Peyer's patch (tissue), 4 donors: ENCODE data around the gene MAP3K3. TPM values are rescaled to one million over a fixed set of nuclear protein-coding genes. Genes with fewer than 3 reads are reported as not detected.
A peak's percentile ranks its signal among the peaks of the same experiment; 100 is the strongest.

Experiments
- DNase-seq, 3 donors: peaks; one replicate each; pipeline ENCODE4 v3.0.0-alpha.2; 2017 to 2019
- H3K27ac ChIP-seq, 4 donors: fragments of 200-600 bp; sonication (generic); one replicate each; pipeline ENCODE4 v1.5.1; 2016 to 2019
- H3K27me3 ChIP-seq, 2 donors: fragments of 200-600 bp; sonication (generic); one replicate each; pipeline ENCODE4 v1.5.1; 2019
- H3K36me3 ChIP-seq, 3 donors: fragments of 200-600 bp; sonication (generic); one replicate each; pipeline ENCODE4 v1.5.1; 2016 to 2019
- H3K4me1 ChIP-seq, 4 donors: fragments of 200-600 bp; sonication (generic); one replicate each; pipeline ENCODE4 v1.5.1; 2016 to 2019
- H3K4me3 ChIP-seq, 4 donors: fragments of 200-600 bp; sonication (generic); 1 replicate in 3 of 4; 2 replicates in 1 of 4; pipeline ENCODE4 v1.5.1; 2016 to 2019; ENCODE audit warnings: mild to moderate bottlenecking in 1 of 4
- H3K9me3 ChIP-seq, 4 donors: fragments of 200-600 bp; sonication (generic); one replicate each; pipeline ENCODE4 v1.5.1; 2016 to 2019; ENCODE audit warnings: mild to moderate bottlenecking in 1 of 4
- POLR2A ChIP-seq, 2 donors: fragments of 450-650 bp; IDR thresholded peaks; one replicate each; pipeline ENCODE4 v1.5.1; 2017; ENCODE audit warnings: antibody characterized with exemption in 2 of 2, mild to moderate bottlenecking in 2 of 2, moderate library complexity in 2 of 2
- total RNA-seq, 4 donors: library from RNA; depleted of rRNA; stranded (reverse); fragments of >200 nt; gene quantifications; one replicate each; pipeline ENCODE4 v1.1.0, GENCODE V29; 2016
- TF ChIP-seq, protein P1 (sequence below), 6 experiments: fragments of 450-650 bp in 4 of 6; fragments of 200-600 bp in 2 of 6; sonication (generic) in 1 of 6; IDR thresholded peaks; one replicate each; pipeline ENCODE4 v1.5.1; 2017 to 2019; ENCODE audit warnings: antibody characterized with exemption in 6 of 6, mild to moderate bottlenecking in 3 of 6, moderate library complexity in 1 of 6

Gene MAP3K3
- total RNA-seq, 4 donors from 2014 or later: 17.3 to 61.9 (median 39.2) TPM

DNA sequence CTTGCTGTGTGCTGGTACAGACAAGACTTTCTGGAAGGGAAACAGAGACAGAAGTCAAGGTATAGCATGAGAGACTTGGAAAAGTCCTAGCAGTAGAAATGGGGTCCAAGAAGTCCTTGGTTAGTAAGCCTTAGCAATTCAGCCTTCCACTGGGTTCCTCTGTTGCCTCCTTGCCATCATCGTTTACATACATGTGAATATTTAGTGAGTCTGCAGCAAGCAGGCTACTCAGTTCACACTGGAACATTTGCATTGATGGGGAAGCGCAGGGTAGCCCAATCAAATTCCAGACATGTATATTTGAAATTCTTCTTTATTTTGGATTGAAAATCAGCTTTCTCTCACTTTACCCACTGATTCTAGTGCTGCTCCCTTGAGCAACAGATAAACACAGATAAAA lies 50.6 kb downstream of the MAP3K3 start:
- H3K9me3 ChIP-seq: no peaks in the 10 kb centered on the region
- H3K4me1 ChIP-seq: peaks cover 0 to 26% (median 2%) of the 10 kb centered on the region in 4 donors
- H3K36me3 ChIP-seq: peaks cover 0 to 25% (median 0%) of the 10 kb centered on the region in 3 donors
- TF ChIP-seq, protein P1, sequence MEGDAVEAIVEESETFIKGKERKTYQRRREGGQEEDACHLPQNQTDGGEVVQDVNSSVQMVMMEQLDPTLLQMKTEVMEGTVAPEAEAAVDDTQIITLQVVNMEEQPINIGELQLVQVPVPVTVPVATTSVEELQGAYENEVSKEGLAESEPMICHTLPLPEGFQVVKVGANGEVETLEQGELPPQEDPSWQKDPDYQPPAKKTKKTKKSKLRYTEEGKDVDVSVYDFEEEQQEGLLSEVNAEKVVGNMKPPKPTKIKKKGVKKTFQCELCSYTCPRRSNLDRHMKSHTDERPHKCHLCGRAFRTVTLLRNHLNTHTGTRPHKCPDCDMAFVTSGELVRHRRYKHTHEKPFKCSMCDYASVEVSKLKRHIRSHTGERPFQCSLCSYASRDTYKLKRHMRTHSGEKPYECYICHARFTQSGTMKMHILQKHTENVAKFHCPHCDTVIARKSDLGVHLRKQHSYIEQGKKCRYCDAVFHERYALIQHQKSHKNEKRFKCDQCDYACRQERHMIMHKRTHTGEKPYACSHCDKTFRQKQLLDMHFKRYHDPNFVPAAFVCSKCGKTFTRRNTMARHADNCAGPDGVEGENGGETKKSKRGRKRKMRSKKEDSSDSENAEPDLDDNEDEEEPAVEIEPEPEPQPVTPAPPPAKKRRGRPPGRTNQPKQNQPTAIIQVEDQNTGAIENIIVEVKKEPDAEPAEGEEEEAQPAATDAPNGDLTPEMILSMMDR (IDR thresholded peaks at IDR 0.05): no peak
- TF ChIP-seq POLR2A (IDR thresholded peaks at IDR 0.05): no peak
- no peak overlapping the region for H3K27ac ChIP-seq
- no peaks in the 10 kb centered on the region for H3K27me3 ChIP-seq
- no peak overlapping the region for H3K4me3 ChIP-seq
- DNase-seq: no peak

DNA sequence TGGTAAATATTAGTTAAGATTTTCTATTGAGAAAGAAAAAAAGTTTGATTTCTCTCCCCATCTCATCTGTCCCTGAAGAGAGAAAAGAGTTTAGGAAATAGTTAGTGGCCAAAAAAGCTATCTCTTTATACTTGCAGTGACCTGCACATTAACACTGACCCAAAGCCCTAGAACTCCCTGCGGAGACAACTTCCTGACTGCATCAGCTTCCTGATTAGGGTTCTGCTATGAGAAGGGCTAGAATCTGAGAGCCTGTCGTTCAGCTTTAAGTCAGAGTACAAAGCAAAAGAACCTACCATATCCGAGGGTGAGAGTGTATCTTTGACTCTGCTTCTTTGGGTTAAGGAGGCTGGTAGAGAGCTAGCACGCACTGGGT lies 53.0 kb downstream of the MAP3K3 start:
- no peak for DNase-seq
- H3K4me3 ChIP-seq: peak overlapping the region in 1 of 4 donors; percentile 28
- peak overlapping the region; percentile 56 to 76 (median 68) for H3K27ac ChIP-seq
- peaks cover 0 to 16% (median 0%) of the 10 kb centered on the region in 3 donors for H3K36me3 ChIP-seq
- no peaks in the 10 kb centered on the region for H3K27me3 ChIP-seq
- H3K9me3 ChIP-seq: no peaks in the 10 kb centered on the region
- TF ChIP-seq, protein P1 (IDR thresholded peaks at IDR 0.05): no peak
- TF ChIP-seq POLR2A (IDR thresholded peaks at IDR 0.05): no peak
- H3K4me1 ChIP-seq: peaks cover 0 to 26% (median 2%) of the 10 kb centered on the region in 4 donors

DNA sequence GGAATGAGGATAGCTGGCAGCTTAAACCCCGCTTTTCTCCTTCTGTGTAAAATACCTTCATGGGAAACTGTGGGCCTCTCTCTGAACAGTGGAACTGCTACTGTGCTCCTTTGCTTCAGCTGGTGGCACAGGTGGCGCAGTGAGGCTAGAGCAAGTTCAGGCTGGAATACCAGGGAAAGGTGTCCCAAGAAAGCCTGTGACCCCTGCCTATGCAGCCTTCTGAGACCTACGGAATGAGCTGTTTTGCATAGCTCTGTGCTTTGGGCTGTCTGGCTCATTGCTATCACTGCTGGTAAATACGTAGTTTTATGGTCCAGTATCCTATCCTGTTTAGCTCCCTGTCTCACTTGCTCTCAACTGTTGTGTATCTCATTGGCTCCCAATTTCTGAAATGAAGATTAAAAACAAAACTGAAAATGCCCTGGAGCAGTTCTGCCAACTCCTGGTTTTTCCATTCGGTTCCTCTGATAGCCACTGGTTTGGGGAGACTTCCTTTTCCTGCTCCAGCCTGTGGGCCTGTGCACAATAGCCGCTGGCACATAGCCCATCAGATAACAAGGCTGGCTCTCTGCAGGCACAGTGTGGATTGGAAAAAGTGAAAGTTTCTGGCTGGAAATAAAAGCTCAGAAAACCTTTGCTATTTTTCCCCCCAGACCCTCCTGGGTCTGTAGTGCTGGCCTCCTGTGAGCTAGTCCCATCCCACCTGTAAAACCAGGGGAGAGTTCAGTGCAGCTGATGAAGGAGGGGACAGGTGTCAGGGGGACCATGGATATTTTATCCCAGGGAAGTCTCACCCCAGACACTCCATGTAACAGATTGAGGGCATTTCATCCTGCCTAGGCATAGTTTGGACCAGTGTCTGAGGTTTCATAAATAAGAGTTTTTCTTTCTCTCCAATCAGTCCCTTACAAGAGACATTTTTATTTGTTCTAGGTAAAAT lies 53.7 kb downstream of the MAP3K3 start:
- Histone ChIP-seq H3K4me1 (peaks cover 0 to 26% (median 2%) of the 10 kb centered on the region in 4 donors), H3K36me3 (peaks cover 0 to 19% (median 0%) of the 10 kb centered on the region in 3 donors), H3K27me3 (no peaks in the 10 kb centered on the region), H3K4me3 (peak overlapping the region in 1 of 4 donors; percentile 28), H3K27ac (peak overlapping the region; percentile 56 to 76 (median 68)), H3K9me3 (no peaks in the 10 kb centered on the region)
- no peak for TF ChIP-seq POLR2A (IDR thresholded peaks at IDR 0.05)
- TF ChIP-seq, protein P1 (IDR thresholded peaks at IDR 0.05): no peak
- peak; percentile 32 to 89 (median 76) for DNase-seq

DNA sequence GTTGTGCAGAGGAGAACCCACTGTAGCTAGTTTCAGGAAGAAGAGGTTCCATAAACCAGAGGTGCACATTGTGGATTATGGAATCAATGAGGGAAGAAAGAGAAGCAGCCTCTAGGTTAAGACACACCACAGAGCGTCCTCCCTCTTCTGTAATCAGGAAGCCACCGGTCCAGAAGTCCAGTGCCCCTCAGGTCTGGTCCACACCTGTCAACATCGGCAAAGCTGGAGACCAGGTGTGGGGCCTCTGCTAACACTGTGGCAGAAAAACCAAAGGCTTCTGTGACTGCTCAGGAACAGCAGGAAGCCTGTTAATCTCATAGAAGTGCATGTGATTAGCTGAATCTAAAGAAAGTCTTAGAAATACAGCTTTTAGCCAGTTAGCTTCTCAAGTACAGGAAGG lies 54.4 kb downstream of the MAP3K3 start:
- TF ChIP-seq POLR2A (IDR thresholded peaks at IDR 0.05): no peak
- TF ChIP-seq, protein P1 (IDR thresholded peaks at IDR 0.05): no peak
- Histone ChIP-seq H3K4me1 (peaks cover 0 to 26% (median 2%) of the 10 kb centered on the region in 4 donors), H3K27me3 (no peaks in the 10 kb centered on the region), H3K9me3 (no peaks in the 10 kb centered on the region), H3K4me3 (no peak overlapping the region), H3K36me3 (peaks cover 0 to 22% (median 0%) of the 10 kb centered on the region in 3 donors), H3K27ac (peak overlapping the region in 2 of 4 donors; percentile 68 to 76)
- DNase-seq: peak in 1 of 3 donors; percentile 39

DNA sequence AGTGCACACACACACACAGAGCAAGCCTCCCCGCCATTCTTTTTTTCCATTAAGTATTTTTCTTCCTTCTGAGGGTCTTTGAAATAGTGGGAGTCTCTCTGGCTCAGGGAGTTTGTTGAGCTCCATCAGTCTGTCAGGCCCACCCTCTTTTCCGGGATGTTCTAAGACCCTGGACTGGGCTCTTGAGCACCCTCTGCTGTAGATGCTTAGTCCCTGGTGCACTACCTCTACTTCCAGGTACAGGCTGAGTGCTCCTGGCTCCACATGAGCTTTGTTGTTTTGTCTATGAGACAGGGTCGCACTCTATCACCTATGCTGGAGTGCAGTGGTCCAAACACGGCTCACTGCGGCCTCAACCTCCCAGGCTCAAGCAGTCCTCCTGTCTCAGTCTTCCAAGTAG lies 57.0 kb downstream of the MAP3K3 start:
- Histone ChIP-seq H3K36me3 (peaks cover 0 to 41% (median 0%) of the 10 kb centered on the region in 3 donors), H3K27ac (no peak overlapping the region), H3K9me3 (no peaks in the 10 kb centered on the region), H3K4me1 (peaks cover 0 to 25% (median 2%) of the 10 kb centered on the region in 4 donors), H3K27me3 (no peaks in the 10 kb centered on the region), H3K4me3 (no peak overlapping the region)
- DNase-seq: peak in 1 of 3 donors; percentile 22
- TF ChIP-seq, protein P1 (IDR thresholded peaks at IDR 0.05): no peak
- TF ChIP-seq POLR2A (IDR thresholded peaks at IDR 0.05): no peak
